Bone marrow (tissue), 2 donors: ENCODE measurements around the gene PNPLA4.

Source experiments
- DNase-seq, 2 donors: peaks; one replicate each; lab custom pipeline; 2025; lab: John Stamatoyannopoulos, UW

PNPLA4 gene

DNA sequence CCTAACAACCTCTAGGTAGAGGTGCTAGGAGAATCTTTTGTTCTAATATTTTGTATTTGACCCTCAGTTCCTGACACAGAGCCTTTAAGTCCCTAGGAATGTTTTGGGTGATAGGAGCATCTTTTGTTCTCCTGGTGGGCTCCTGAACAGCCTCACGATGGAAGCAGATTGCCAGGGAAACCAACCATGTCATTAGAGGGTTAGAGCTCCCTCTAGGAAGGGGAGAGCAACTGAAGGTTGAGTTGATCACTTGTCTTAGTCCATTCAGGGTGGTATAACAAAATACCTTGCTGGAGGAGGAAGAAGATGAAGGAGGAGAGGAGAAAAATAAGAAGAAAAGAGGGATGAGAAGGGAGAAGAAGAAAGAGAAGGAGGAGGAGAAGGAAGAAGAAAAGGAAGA, 75.0 kb downstream of the PNPLA4 start:
- no peak for DNase-seq
